ENCODE data around the gene SUSD6.
"Not testable (repeated sequence)": the region's sequence is repeated elsewhere in the genome, so short reads cannot be mapped to it uniquely, and the experiment has no call there.

SUSD6 gene

DNA sequence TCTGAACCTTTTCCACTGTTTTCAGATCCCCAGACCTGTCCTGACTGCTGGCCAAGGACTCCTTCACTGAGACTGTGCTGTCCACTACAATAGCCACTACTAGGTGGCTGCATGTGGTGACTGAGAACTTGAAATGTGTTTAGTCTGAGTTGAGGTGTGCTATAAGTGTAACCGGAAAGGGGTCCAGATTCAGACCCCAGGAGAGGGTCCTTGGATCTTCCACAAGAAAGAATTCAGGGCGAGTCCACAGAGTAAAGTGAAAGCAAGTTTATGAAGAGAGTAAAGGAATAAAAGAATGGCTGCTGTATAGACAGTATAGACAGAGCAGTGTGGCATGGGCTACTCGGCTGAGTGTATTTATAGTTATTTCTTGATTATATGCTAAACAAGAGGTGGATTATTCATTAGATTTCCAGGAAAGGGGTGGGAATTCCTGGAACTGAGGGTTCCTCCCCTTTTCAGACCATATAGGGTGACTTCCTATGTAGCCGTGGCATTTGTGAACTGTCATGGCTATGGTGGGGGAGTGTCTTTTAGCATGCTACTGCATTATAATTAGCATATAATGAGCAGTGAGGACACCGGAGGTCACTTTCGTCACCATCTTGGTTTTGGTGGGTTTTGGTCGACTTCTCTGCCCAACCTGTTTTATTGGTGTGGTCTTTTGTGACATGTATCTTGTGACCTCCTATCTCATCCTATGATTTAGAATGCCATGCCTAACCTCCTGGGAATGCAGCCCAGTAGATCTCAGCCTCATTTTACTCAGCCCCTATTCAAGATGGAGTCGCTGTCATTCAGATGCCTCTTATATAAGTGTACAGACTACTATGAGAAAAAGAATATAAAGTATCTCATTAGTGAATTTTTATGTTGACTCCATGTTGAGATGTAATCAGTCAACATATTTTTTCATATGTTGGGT lies 85.5 kb downstream of the SUSD6 start:
- CTCF ChIA-PET, result no interaction called here
- H3K27ac ChIP-seq, result no peak overlapping the region
- no peak for DNase-seq (ENCODE audit: low spot score)
- POLR2A ChIA-PET (ENCODE audit: low non-redundant PET), result no interaction called here
- TF ChIP-seq, protein P1, sequence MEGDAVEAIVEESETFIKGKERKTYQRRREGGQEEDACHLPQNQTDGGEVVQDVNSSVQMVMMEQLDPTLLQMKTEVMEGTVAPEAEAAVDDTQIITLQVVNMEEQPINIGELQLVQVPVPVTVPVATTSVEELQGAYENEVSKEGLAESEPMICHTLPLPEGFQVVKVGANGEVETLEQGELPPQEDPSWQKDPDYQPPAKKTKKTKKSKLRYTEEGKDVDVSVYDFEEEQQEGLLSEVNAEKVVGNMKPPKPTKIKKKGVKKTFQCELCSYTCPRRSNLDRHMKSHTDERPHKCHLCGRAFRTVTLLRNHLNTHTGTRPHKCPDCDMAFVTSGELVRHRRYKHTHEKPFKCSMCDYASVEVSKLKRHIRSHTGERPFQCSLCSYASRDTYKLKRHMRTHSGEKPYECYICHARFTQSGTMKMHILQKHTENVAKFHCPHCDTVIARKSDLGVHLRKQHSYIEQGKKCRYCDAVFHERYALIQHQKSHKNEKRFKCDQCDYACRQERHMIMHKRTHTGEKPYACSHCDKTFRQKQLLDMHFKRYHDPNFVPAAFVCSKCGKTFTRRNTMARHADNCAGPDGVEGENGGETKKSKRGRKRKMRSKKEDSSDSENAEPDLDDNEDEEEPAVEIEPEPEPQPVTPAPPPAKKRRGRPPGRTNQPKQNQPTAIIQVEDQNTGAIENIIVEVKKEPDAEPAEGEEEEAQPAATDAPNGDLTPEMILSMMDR (conservative IDR thresholded peaks at IDR 0.05; ENCODE audit: low read depth), result no peak

DNA sequence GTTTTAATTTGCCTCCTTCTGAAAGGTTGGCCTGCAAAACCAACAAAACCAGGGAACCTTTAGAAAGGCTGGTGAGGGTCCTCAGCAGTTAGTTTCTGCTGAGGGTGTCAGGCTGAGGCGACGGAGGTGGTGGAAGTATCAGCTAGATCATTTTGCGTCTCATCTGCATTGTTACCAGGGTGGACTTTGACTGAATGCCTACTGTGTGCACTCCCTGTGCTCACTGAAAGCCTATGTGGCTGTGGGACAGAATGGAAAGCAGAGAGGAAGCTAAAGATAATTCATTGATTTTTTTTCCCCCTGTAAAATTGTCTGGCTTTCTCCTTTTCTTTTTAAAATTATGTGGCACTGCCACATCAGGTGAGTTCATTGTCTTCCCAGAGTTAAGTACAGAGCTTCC lies 87.2 kb downstream of the SUSD6 start:
- TF ChIP-seq, protein P1 (conservative IDR thresholded peaks at IDR 0.05; ENCODE audit: low read depth), result no peak
- DNase-seq (ENCODE audit: low spot score), result no peak
- ChIA-PET POLR2A (ENCODE audit: low non-redundant PET) (no interaction called here), CTCF (interaction anchor here (0.6 to 0.7 kb wide), 2 partner anchors 60 to 373 kb away, joined by 3 to 7 read pairs; no protein-coding TSS in a partner anchor)
- H3K27ac ChIP-seq, result no peak overlapping the region

GRCh38 chr14:69699243-69699642 lies 87.8 kb downstream of the SUSD6 start:
- not testable (repeated sequence) for H3K27ac ChIP-seq; DNase-seq (ENCODE audit: low spot score)
- POLR2A ChIA-PET (ENCODE audit: low non-redundant PET), result interaction anchor here (0.6 kb wide), 1 partner anchor 15 kb away, joined by 9 read pairs; no protein-coding TSS in a partner anchor
- CTCF ChIA-PET, result interaction anchor here (0.7 kb wide), 1 partner anchor 61 kb away, joined by 7 read pairs; no protein-coding TSS in a partner anchor

- DNase-seq (ENCODE audit: low spot score), result no peak
- CTCF ChIA-PET, result no interaction called here
- TF ChIP-seq, protein P1 (conservative IDR thresholded peaks at IDR 0.05; ENCODE audit: low read depth), result no peak
- no peak overlapping the region for H3K27ac ChIP-seq
- POLR2A ChIA-PET (ENCODE audit: low non-redundant PET), result interaction anchor here (0.6 kb wide), 1 partner anchor 14 kb away, joined by 9 read pairs; no protein-coding TSS in a partner anchor
Observed at GRCh38 chr14:69699748-69700303, 88.4 kb downstream of the SUSD6 start.

GRCh38 chr14:69700575-69700974 lies 89.2 kb downstream of the SUSD6 start:
- ChIA-PET POLR2A (ENCODE audit: low non-redundant PET) (no interaction called here), CTCF (no interaction called here)
- DNase-seq (ENCODE audit: low spot score), result no peak
- H3K27ac ChIP-seq, result no peak overlapping the region
- TF ChIP-seq, protein P1 (conservative IDR thresholded peaks at IDR 0.05; ENCODE audit: low read depth), result no peak

GRCh38 chr14:69701291-69701690 lies 89.9 kb downstream of the SUSD6 start:
- ChIA-PET CTCF (no interaction called here), POLR2A (ENCODE audit: low non-redundant PET) (no interaction called here)
- TF ChIP-seq, protein P1 (conservative IDR thresholded peaks at IDR 0.05; ENCODE audit: low read depth), result no peak
- DNase-seq (ENCODE audit: low spot score), result no peak
- H3K27ac ChIP-seq, result no peak overlapping the region

- CTCF ChIA-PET, result no interaction called here
- DNase-seq (ENCODE audit: low spot score), result no peak
- TF ChIP-seq, protein P1 (conservative IDR thresholded peaks at IDR 0.05; ENCODE audit: low read depth), result no peak
- H3K27ac ChIP-seq, result no peak overlapping the region
- POLR2A ChIA-PET (ENCODE audit: low non-redundant PET), result no interaction called here
Observed at GRCh38 chr14:69701857-69702256, 90.5 kb downstream of the SUSD6 start.

Data from RWPE1 (cell line).